HG02840 (cell line): ENCODE results near the gene SHISA6.

ENCODE experiments used
- ATAC-seq: cut with Tn5 transposase; IDR thresholded peaks from one replicate; pipeline ENCODE4 v1.9.1; 2021; ENCODE audit warnings: mild to moderate bottlenecking, moderate library complexity, moderate number of reproducible peaks; ENCODE audit not compliant: unreplicated experiment, low FRiP score

The SHISA6 gene

DNA sequence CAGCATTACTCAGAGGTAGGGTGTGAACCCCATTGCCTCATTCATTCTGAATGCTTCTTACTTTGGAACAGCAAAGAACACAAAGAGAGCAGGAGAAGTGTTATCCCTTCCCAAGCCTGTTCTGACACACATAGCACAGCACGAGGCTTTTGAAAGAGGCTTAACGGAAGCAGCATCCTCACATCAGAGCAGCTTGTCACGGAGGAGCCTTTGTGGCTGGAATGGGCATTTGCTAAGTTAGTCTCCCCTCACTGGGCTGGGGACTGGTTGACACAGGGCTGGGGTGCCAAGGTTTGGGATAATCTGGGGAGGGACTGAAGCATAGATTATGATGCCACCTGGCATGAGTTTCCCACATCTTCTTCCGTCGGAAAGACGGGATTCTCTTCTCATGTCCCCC is 189.7 kb downstream of the SHISA6 start:
- ATAC-seq = no peak

DNA sequence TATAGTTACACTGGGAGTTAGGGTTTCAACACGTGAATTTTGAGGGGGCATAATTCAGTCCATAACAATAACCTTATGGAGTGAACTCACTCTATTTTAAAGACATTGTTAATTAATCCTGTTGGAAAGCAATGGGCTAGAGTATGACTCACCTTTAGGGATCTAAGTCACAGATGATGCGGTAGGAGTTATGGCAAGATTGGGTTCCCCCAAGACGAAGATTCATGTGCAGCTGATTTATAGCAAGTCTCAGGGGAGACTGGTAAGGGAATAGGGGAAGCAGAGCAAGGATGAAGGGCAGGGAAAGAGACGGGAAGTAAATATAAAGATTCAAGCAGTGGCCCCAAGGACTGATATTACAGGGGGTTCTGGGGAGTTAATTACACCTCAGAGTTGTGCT is 197.7 kb downstream of the SHISA6 start:
- no peak for ATAC-seq

DNA sequence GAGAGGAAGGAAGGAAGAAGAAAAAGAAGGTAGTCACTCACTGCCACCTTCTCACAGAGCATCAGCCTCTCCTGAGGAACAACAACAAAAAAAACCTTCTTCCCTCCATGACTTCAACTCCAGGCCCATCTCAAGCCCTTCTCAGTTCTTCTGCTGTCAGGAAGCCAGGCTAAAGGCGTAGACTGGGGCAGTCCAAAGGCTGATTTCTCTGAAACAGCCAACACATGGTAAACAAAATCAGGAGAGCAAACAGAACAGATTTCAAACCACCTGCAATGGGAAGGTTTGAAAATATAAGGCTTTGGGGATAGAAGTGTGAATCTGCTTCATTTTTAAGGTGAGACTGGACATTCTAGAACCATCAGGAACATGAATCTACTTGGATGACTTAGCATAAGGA is 200.0 kb downstream of the SHISA6 start:
- no peak for ATAC-seq

DNA sequence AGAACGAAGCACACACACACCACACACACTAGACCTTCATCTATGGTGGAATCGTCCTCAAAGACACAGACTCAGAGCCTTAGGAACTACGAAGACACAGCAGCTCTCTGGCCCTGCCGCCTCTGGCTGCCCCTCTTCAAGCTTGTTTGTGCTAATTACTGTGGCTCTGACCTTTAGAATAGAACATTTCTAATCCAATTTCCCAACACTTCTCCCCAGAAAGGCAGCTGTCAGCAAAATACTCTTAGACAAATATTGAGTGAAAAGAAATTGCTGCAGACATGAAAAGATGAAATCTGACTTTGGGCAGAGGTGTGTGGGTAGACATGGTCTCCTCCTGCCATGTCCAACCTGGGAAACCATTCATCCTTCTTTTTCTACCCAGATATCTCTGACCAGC is 205.3 kb downstream of the SHISA6 start:
- no peak for ATAC-seq

- no peak for ATAC-seq
Observed at GRCh38 chr17:11454096-11454495, 213.1 kb downstream of the SHISA6 start.

DNA sequence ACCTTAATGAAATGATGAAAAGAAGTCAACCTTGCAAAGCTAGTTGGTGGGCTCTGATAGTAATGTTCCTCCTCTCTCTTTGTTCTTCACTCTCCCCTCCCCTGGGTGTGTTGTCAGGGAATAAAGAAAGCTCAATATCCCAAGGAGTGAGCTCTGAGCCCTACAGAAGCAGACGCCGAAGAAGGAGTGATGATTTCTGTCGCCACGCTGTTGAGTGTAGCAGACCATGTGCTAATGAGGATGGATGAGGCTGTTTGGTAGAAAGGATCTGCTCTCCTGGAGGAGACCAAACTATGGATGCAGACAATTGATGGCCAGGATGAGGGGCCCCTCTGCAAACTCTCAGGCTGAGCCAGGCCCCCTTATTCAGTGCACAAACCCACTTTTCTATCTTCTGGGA is 217.3 kb downstream of the SHISA6 start:
- ATAC-seq = no peak

DNA sequence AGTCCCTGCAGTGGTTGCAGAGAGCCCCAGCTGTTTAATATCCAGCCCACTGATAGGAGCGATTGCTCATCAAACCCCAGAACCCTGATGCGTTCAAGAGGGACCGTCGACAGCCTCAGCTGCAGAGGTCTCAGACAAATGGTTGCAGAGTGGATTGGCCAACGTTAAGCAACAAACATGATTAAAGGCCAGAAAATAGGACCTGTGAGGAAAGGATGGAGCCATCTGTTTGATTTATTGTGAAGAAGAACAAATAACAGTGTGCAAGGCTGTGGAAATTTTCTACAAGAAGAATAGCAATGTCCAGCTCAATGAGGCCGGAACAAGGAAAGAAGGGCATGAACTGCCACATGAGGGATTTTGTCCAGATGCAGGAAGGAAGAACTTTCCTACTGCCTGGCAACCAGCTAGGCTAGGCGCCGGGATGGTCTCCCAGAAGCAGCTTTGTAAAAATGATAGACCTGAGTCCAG is 218.9 kb downstream of the SHISA6 start:
- no peak for ATAC-seq

DNA sequence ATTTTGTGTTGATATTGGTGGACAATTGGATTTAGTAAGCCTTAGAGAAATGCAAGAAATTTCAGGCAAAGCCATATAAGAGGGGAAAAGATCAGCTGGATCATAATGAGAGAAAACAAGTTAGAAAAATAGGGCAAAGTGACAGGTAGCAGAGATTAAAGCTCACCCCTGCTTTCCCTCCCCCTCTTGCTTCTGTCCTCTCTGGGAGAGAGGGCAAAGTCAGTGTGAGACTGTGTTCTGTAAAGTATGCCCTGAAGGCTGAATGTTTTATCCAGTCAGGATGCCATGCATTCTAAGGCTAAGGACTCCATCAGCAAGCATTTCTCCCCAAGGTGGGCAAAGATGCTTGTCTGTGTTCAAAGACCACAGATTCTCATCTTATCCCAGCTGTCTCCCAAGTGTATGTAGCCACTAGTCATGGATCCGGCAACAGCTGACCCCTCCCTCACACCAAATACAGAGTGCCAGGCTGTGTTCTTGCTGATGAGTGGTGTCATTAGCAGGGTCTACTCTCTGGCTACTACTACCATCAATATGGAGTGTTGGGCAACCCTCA is 221.1 kb downstream of the SHISA6 start:
- ATAC-seq = no peak

GRCh38 chr17:11467639-11468038 is 226.6 kb downstream of the SHISA6 start:
- no peak for ATAC-seq

- ATAC-seq = no peak
Observed at GRCh38 chr17:11485336-11486100, 244.5 kb downstream of the SHISA6 start.

GRCh38 chr17:11486101-11486867 is 245.3 kb downstream of the SHISA6 start:
- ATAC-seq = no peak

DNA sequence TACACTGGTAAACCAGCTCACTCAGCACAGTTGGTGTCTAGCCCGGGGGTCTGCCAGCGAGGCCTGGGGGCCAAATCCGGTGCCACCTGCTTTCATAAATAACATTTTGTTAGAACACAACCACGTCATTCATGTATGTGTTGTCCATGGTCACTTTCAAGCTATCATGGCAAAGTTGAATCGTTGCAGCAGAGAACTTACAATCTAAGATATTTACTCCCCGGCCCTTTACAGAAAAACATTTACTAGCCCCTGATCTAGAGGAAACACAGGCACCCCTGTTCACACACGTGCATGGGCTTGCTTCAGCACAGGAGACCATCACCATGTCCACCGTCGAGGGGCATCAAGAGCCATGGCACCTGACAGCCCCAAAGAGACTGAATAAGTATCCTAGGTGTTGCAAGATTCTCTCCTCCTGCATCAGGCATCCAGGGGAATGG is 245.9 kb downstream of the SHISA6 start:
- ATAC-seq = no peak

GRCh38 chr17:11487469-11487868 is 246.5 kb downstream of the SHISA6 start:
- no peak for ATAC-seq

- ATAC-seq = no peak
Observed at GRCh38 chr17:11488407-11488806, 247.4 kb downstream of the SHISA6 start.

GRCh38 chr17:11490171-11490755 is 249.2 kb downstream of the SHISA6 start:
- no peak for ATAC-seq

DNA sequence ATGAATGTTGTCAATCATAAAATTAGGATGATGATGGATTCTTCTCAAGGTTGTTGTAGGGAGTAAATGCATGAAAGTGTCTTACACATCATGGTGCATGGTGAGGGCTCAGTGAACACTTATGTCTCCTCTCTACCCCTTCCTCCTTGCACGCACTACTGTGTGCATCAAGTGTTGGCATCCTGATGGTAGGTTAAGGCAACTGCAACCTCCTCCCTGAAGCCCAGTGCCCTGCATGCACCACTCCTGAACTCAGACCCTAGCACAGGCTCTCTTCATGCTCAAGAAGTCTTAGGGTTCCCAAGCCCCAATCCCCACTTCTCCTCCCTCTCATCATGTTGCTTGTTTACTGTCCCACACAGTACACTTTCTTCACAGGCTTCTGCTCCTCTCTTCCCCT is 251.5 kb downstream of the SHISA6 start:
- ATAC-seq = no peak

DNA sequence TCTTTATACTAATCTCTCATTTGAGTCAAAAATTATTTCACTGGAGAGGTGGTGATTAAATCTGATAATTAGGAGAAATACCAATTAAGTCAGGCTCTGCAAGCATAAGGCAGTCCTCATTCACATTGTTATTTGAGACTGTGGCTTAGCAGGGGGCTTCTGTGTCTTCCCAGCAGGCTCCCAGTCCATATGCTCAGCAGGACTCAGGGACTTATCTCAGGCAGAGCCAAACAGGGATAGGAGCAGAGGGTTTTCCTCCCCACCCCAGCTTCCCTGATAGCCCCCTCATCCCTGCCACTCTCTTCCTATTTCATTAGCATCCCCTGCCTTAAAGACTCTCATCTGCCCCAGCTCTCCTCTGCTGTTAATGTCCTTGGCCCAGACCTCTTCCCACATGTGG is 252.9 kb downstream of the SHISA6 start:
- ATAC-seq = no peak

DNA sequence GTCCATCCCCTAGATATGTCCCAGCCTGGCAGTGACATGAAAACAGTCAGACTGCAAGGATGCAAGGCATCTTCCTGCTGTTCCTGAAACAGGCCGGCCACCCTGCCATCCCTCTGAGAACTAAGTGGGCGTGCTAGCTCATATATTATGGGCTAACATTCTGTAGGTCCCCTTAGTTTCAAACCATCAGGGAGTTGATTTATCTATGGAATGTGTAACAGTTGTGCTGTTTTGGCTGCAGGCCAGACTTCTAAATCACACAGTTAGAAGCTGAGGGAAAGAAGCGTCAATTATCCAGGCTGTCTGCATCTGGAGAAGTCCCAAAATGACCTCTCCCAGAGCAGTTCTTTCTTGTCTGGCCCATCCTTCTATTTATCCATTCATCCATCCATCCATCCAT is 254.6 kb downstream of the SHISA6 start:
- ATAC-seq = no peak

DNA sequence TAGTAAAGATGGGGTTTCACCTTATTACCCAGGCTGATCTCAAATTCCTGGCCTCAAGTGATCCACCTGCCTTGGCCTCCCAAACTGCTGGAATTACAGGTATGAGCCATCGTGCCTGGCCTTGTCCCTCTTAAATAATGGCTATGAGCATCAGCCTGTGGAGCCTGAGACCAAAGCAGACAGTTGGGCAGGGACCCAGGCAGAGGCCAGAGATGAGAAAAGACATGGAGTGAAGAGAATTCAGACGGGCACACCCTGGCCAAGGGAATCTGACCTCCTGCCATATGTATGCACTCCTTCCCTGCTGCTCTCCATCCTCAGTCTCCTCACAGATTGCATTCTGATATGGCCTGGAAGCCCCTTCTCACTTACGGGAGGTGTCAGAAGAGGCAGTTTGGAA is 258.9 kb downstream of the SHISA6 start:
- no peak for ATAC-seq

DNA sequence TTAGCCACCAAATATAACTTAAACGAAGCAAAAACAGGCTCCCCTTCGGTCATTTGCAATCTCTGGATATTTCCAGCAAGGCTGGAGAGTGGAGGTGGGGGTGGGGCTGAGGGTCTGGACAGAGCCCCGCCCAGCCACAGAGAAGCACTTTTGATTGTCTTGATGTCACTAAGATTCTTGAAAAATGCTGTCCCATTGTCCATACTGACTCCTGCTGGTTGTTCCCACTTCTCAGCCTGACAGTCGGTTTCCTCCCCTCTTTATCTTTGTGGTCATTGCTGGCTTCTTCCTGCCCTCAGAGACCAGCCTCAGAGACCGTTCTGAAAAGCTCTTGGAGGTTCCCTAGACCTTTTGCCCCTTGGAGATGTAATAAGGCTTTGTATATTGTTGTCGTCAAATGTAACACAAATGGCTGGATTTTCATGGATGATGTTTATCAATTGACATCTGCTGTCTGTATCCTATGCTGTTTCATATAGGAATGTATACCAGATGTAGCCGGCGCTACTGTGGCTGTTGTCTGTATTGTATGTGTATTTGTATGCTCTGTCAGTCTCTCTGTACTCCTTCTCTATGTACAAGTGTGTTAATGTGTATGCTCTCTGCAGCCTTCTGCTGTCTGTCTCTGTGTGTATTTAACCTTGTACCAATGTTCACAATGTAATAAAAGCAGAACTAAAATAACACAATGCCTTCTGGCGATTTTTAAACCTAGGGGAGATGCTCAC is 262.5 kb downstream of the SHISA6 start:
- no peak for ATAC-seq
